Endothelial cell of umbilical vein (primary cell): ENCODE measurements around the gene SIAE.

Source experiments
- EZH2 ChIP-seq: IDR thresholded peaks from 2 replicates; pipeline ENCODE4 v1.6.1; 2012; ENCODE audit warnings: borderline replicate concordance, low read depth, mild to moderate bottlenecking, moderate library complexity, low read length, inconsistent platforms; ENCODE audit not compliant: severe bottlenecking
- FOS ChIP-seq: IDR thresholded peaks from 2 replicates; pipeline ENCODE4 v1.6.1; 2011; ENCODE audit warnings: mild to moderate bottlenecking, low read length, moderate library complexity, borderline replicate concordance; ENCODE audit not compliant: insufficient read depth
- GATA2 ChIP-seq: IDR thresholded peaks from 2 replicates; pipeline ENCODE4 v1.7.0; 2011; ENCODE audit warnings: low read depth, mild to moderate bottlenecking, moderate library complexity, mixed read lengths, low read length; ENCODE audit not compliant: insufficient read length, insufficient read depth
- JUN ChIP-seq: IDR thresholded peaks from 2 replicates; pipeline ENCODE4 v1.6.1; 2011; ENCODE audit warnings: borderline replicate concordance, low read depth; ENCODE audit not compliant: insufficient read length, insufficient read depth
- POLR2A ChIP-seq: IDR thresholded peaks from 2 replicates; pipeline ENCODE4 v1.6.1; 2012; ENCODE audit warnings: low read depth, mild to moderate bottlenecking, control low read depth, low read length
- POLR2AphosphoS5 ChIP-seq: IDR thresholded peaks from 2 replicates; pipeline ENCODE4 v1.6.1; 2012; ENCODE audit warnings: low read depth, mild to moderate bottlenecking, control low read depth, low read length, moderate library complexity; ENCODE audit not compliant: insufficient read depth
- TF ChIP-seq, protein P1 (sequence below), 2 donors: IDR thresholded peaks; 1 replicate in 1 of 2; 2 replicates in 1 of 2; pipeline ENCODE4 v1.5.1; 2011; ENCODE audit warnings: low read length in 2 of 2, mild to moderate bottlenecking in 2 of 2, moderate library complexity in 2 of 2, control low read depth in 1 of 2, inconsistent platforms in 1 of 2, low read depth in 1 of 2; ENCODE audit not compliant: insufficient read depth in 1 of 2; ENCODE audit errors: extremely low read depth in 1 of 2

DNA sequence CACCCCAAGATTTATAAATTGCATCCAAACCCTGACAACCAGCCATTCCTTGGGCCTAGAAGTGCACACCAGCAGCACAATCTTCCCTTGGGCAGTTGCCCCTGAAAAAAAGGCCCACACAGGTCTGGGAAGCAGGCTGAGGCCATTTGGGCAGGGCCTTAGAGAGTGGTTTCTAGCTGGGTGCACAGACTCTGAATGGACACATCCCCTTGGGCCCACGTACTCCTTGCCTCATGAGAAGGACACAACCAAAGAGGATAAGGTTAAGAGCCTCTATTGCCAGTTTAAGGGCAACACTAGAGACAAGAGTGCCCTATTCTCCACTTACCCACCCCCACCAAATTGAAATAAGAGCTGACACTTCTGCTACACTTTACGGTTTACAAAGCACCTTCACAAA, 63.2 kb downstream of the SIAE start:
- TF ChIP-seq POLR2A (no peak), JUN (no peak), FOS (no peak), EZH2 (no peak), POLR2AphosphoS5 (no peak), GATA2 (no peak)
- TF ChIP-seq, protein P1, sequence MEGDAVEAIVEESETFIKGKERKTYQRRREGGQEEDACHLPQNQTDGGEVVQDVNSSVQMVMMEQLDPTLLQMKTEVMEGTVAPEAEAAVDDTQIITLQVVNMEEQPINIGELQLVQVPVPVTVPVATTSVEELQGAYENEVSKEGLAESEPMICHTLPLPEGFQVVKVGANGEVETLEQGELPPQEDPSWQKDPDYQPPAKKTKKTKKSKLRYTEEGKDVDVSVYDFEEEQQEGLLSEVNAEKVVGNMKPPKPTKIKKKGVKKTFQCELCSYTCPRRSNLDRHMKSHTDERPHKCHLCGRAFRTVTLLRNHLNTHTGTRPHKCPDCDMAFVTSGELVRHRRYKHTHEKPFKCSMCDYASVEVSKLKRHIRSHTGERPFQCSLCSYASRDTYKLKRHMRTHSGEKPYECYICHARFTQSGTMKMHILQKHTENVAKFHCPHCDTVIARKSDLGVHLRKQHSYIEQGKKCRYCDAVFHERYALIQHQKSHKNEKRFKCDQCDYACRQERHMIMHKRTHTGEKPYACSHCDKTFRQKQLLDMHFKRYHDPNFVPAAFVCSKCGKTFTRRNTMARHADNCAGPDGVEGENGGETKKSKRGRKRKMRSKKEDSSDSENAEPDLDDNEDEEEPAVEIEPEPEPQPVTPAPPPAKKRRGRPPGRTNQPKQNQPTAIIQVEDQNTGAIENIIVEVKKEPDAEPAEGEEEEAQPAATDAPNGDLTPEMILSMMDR (IDR thresholded peaks at IDR 0.05; ENCODE audit: extremely low read depth in 1 of 2, insufficient read depth in 1 of 2, low read depth in 1 of 2, low read length in 2 of 2), result no peak
